Measurements from ENCODE around the gene ZNF410.

- TF ChIP-seq YY1 (IDR thresholded peaks at IDR 0.05; ENCODE audit: insufficient read depth, insufficient read length) (no peak), SUZ12 (IDR thresholded peaks at IDR 0.05; ENCODE audit: extremely low read depth, insufficient read depth, insufficient read length) (no peak), ZNF274 (IDR thresholded peaks at IDR 0.05; ENCODE audit: low read depth, low read length) (no peak)
Observed at GRCh38 chr14:73924337-73924736, 37.7 kb downstream of the ZNF410 start.
